GM21825 (cell line): Measurements from ENCODE around the gene TRPM5.
"Not testable (repeated sequence)": the region's sequence is repeated elsewhere in the genome, so short reads cannot be mapped to it uniquely, and the experiment has no call there.

Experiments used
- ATAC-seq: cut with Tn5 transposase; IDR thresholded peaks from one replicate; pipeline ENCODE4 v1.9.1; 2021; ENCODE audit warnings: mild to moderate bottlenecking, moderate library complexity; ENCODE audit not compliant: unreplicated experiment

TRPM5 gene

GRCh38 chr11:2443881-2444820 is at the start of gene TRPM5:
TRPM5 (minus strand) TSS chr11:2444514; CDS start chr11:2423036, 21,478 bp downstream.
- ATAC-seq, result no peak

GRCh38 chr11:2489083-2489482 is 44.8 kb upstream of the TRPM5 start:
- ATAC-seq, result no peak

- no peak for ATAC-seq
These were observed 43.7 kb upstream of the TRPM5 start for GRCh38 chr11:2488004-2488403.

- ATAC-seq, result no peak
These were observed 40.3 kb upstream of the TRPM5 start for GRCh38 chr11:2484576-2485125.

- ATAC-seq, result no peak
These were observed 39.1 kb upstream of the TRPM5 start for GRCh38 chr11:2483426-2483825.

GRCh38 chr11:2482745-2483144 is 38.4 kb upstream of the TRPM5 start:
- ATAC-seq, result no peak

- ATAC-seq, result no peak
These were observed 37.9 kb upstream of the TRPM5 start for GRCh38 chr11:2482204-2482603.

- ATAC-seq, result no peak
These were observed 36.9 kb upstream of the TRPM5 start for GRCh38 chr11:2481253-2481652.

- ATAC-seq, result no peak
These were observed 36.5 kb upstream of the TRPM5 start for GRCh38 chr11:2480874-2481220.

GRCh38 chr11:2480067-2480873 is 36.0 kb upstream of the TRPM5 start:
- ATAC-seq, result not testable (repeated sequence)

- no peak for ATAC-seq
These were observed 33.6 kb upstream of the TRPM5 start for GRCh38 chr11:2477936-2478335.

GRCh38 chr11:2477254-2477653 is 32.9 kb upstream of the TRPM5 start:
- ATAC-seq, result no peak

GRCh38 chr11:2475136-2475918 is 31.0 kb upstream of the TRPM5 start:
- no peak for ATAC-seq

GRCh38 chr11:2474059-2474901 is 30.0 kb upstream of the TRPM5 start:
- ATAC-seq, result no peak

GRCh38 chr11:2473361-2474058 is 29.2 kb upstream of the TRPM5 start:
- ATAC-seq, result no peak

- no peak for ATAC-seq
These were observed 28.3 kb upstream of the TRPM5 start for GRCh38 chr11:2472428-2473186.

- no peak for ATAC-seq
These were observed 27.4 kb upstream of the TRPM5 start for GRCh38 chr11:2471804-2472096.

- no peak for ATAC-seq
These were observed 26.9 kb upstream of the TRPM5 start for GRCh38 chr11:2471048-2471803.
